Nephron progenitor cell (in vitro differentiated cells): Measurements from ENCODE around the gene NPM3.

ENCODE experiments used
- DNase-seq: peaks from one replicate; pipeline ENCODE4 v3.0.0; 2021
- H3K27ac Mint-ChIP-seq: 2 replicates; pipeline ENCODE4 v1.8.0; 2021; ENCODE audit warnings: mild to moderate bottlenecking, moderate library complexity, mixed read lengths
- H3K27me3 Mint-ChIP-seq: 2 replicates; pipeline ENCODE4 v1.8.0; 2021; ENCODE audit warnings: mild to moderate bottlenecking, low read depth, mixed read lengths; ENCODE audit not compliant: poor library complexity
- H3K36me3 Mint-ChIP-seq: 2 replicates; pipeline ENCODE4 v1.8.0; 2021; ENCODE audit warnings: low read depth, mixed read lengths
- H3K4me1 Mint-ChIP-seq: 2 replicates; pipeline ENCODE4 v1.8.0; 2021; ENCODE audit warnings: mixed read lengths
- H3K4me3 Mint-ChIP-seq: 2 replicates; pipeline ENCODE4 v1.8.0; 2021; ENCODE audit warnings: mild to moderate bottlenecking, moderate library complexity, mixed read lengths
- H3K9me3 Mint-ChIP-seq: 2 replicates; pipeline ENCODE4 v1.8.0; 2021; ENCODE audit warnings: mild to moderate bottlenecking, moderate library complexity, mixed read lengths
- TF ChIP-seq, protein P1 (sequence below): fragments of 200-600 bp; sonication (generic); IDR thresholded peaks from 2 replicates; pipeline ENCODE4 v1.5.0; 2021; ENCODE audit warnings: antibody characterized with exemption

The NPM3 gene

DNA sequence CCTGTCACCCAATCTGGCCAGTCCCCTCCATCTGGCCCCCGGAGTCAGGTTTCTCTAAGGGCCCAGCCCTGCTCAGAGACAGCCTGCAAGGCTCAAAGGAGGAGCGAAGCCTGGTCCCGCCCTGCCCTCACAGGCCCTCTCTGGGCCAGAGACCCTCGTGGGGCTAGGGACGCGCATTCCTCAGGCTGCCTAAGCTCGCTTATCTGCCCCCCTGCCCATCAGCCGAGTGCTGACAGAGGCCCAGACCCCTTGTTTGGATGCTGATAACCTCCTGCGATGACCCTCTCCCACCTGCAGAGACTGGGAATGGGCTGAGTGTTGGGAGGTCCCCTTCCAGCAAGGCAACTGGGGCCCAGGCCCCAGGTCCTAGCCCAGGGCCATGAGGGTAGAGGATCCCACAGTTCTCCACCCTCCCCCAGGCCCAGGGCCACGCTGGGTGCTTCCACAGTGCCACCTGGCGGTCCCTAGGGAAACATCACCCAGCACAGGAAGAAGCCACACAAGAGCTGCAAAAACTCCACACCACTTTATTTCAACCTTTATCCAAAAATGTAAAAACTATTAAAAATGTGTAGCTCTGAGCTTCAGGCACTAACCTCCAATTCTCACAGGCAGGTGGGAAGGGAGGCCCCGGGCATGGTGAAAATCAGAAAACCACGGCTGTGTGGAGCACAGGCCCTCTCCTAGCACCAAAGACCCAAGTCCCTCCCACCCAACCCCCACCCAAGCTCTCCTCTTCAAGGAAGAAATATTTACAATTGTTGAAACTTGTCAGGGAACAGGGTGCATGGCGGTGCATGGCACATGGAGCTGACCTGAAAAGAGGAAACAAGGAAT is 2.2 kb downstream of the NPM3 start:
- Mint-ChIP-seq H3K36me3 (peaks cover 9% of the 10 kb centered on the region), H3K27me3 (peaks cover 31% of the 10 kb centered on the region), H3K9me3 (no peaks in the 10 kb centered on the region), H3K4me3 (peak overlapping the region; percentile 63), H3K4me1 (peaks cover 61% of the 10 kb centered on the region), H3K27ac (peak overlapping the region; percentile 89)
- peak; percentile 80 for DNase-seq
- TF ChIP-seq, protein P1, sequence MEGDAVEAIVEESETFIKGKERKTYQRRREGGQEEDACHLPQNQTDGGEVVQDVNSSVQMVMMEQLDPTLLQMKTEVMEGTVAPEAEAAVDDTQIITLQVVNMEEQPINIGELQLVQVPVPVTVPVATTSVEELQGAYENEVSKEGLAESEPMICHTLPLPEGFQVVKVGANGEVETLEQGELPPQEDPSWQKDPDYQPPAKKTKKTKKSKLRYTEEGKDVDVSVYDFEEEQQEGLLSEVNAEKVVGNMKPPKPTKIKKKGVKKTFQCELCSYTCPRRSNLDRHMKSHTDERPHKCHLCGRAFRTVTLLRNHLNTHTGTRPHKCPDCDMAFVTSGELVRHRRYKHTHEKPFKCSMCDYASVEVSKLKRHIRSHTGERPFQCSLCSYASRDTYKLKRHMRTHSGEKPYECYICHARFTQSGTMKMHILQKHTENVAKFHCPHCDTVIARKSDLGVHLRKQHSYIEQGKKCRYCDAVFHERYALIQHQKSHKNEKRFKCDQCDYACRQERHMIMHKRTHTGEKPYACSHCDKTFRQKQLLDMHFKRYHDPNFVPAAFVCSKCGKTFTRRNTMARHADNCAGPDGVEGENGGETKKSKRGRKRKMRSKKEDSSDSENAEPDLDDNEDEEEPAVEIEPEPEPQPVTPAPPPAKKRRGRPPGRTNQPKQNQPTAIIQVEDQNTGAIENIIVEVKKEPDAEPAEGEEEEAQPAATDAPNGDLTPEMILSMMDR = peak; percentile 97

DNA sequence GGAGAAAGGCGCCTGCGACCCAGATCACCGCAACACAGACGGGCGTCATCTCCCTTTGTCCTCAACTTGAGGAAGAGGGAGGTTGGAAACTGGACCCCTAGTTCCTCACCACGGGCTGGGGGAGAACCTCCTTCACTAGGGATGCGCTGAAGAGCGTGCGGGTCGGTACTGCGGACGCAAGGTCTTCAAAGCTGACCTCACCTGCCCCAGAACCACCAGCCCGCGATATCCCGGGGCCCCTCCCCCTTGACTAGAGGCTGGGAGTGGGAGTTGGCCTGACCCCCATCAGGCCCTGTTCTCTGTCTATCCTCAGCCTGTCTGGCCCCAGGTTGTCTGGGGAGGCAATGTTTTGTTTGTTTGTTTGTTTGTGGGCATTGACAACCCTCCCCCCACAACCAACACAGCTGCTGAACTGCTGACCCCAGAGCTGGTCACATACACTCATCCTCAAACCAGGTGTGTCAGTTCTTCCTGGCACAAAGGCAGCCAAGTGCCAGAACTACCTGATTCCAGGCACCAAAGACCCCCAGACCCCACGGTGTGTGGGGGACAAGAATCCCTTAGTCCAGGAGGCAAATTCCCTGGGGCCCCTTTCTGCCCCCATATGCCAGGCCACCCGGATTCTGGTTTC is 2.9 kb downstream of the NPM3 start:
- DNase-seq = no peak
- Mint-ChIP-seq H3K36me3 (peaks cover 2% of the 10 kb centered on the region), H3K27me3 (peaks cover 31% of the 10 kb centered on the region), H3K27ac (peak overlapping the region; percentile 75), H3K4me3 (peak overlapping the region; percentile 44), H3K4me1 (peaks cover 61% of the 10 kb centered on the region), H3K9me3 (no peaks in the 10 kb centered on the region)
- TF ChIP-seq, protein P1 = no peak

DNA sequence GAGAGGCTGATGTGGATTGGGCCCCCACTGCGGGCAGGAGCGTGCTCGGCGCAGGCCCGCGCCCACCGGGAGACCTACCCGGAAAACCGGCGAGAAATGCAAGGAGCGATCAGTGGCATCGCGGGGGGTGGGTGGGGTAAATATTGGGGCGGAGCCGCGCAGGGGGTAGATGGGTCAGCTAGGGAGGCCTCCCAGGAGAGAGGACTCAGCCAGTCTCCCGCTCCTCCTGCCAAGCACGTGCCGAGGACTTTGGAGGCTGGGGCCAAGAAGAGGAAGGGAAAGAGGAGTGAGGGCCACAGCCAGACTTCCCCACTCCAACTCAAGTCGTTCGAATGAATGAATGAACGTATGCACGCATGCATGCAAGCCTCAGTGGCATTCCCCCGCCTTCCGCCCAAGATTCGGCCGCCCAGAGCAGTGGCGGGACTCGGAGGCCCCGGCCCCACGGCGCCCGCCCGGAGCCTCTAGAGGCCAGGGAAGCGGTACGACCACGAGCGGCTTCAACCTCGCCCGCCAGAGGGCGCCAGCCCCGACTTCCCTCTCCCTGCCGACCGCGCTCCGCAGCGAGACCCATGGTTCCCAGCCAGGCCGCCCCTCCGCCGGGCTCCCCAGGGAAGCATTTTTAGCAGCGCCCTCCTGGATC is 3.6 kb downstream of the NPM3 start:
- peaks cover 63% of the 10 kb centered on the region for H3K4me1 Mint-ChIP-seq
- TF ChIP-seq, protein P1 = peak; percentile 87
- DNase-seq = peak; percentile 95
- H3K27me3 Mint-ChIP-seq = peaks cover 33% of the 10 kb centered on the region
- peak overlapping the region; percentile 75 for H3K27ac Mint-ChIP-seq
- peak overlapping the region; percentile 83 for H3K4me3 Mint-ChIP-seq
- no peaks in the 10 kb centered on the region for H3K36me3 Mint-ChIP-seq
- no peaks in the 10 kb centered on the region for H3K9me3 Mint-ChIP-seq

DNA sequence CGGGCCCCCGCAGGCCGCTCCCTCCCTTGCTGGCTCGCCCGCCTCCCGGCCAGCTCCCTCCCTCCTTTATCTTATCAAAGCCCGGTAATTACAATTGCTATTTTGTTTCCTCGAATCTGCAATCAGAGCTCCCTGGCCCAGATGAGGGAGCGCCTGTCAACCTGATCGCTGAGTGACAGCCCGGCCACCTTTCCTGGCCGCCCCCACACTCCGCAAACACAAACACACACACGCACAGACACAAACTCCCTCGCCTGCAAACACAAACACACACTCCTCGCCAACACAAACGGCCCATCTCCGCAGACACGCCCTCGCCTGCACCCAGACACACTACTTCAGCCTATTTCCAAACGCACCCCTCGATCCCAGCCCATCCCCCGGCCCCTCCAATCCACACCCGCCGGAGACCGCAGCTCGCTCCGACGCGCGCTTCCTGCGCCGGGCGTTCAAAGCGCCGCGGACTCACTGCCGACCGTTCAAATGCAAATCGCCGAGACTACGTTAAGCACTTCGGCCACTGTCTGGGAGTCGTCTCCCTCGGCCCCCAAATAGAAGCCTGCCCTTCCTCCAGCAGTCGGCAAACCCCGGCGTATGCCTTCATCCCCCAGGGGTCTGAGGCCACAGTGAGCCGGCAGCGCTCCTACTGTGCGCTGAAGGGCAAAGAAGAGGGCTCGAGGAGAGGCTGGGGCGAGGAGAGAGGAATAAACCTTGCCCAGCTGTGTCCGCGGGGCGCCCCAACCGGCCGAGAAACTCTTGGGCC is 4.3 kb downstream of the NPM3 start:
- Mint-ChIP-seq H3K27me3 (peaks cover 34% of the 10 kb centered on the region), H3K27ac (no peak overlapping the region)

DNA sequence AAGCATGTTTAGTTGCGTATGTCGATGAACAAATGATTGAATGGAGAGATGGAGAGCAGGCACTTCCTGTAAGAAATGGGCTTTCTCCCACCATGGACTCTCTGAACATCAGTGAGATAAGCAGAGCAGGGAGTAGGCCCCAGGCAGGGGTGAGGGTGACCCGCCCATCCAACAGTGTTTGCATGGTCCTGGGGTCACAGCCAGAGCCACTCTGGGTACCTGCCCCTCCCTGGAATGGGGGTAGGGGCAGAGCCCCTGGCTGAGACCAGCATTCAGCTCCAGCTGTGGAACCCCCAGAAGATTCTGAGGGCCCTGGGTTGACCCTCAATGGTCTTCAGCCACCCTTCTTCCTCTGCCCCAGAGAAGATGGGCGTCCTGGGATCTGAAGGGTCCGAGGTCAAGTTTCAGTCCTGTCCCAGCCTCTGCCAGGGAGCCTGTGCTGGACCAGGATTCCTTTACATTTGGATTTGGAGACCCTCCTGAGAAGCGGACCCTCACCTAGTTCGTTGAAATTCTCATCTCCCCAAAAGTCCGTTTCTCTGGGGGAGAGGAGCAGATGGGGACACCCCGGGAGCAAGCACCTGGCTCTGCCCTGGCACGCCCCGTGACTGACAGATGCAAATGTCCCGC is 5.0 kb downstream of the NPM3 start:
- H3K27me3 Mint-ChIP-seq = peaks cover 41% of the 10 kb centered on the region

More for the DNA sequence above, 4.3 kb downstream of the NPM3 start:
- peak; percentile 61 for DNase-seq
- Mint-ChIP-seq H3K4me3 (peak overlapping the region; percentile 83), H3K36me3 (no peaks in the 10 kb centered on the region), H3K4me1 (peaks cover 64% of the 10 kb centered on the region), H3K9me3 (no peaks in the 10 kb centered on the region)
- TF ChIP-seq, protein P1 = no peak

More for the DNA sequence above, 5.0 kb downstream of the NPM3 start:
- Mint-ChIP-seq H3K36me3 (no peaks in the 10 kb centered on the region), H3K27ac (no peak overlapping the region), H3K4me1 (peaks cover 64% of the 10 kb centered on the region), H3K9me3 (no peaks in the 10 kb centered on the region), H3K4me3 (peak overlapping the region; percentile 83)
- no peak for DNase-seq
- TF ChIP-seq, protein P1 = no peak
